ENCODE data around the gene RALGPS1. TPM values are rescaled to one million over a fixed set of nuclear protein-coding genes. Genes with fewer than 3 reads are reported as not detected.
A peak's percentile ranks its signal among the peaks of the same experiment; 100 is the strongest.

The RALGPS1 gene
- total and polyA plus RNA-seq, 2 of the 13 experiments (the other 11 are each of a cell fraction or from before 2014, with no cell fraction given), result 3.7 to 6.5 TPM

DNA sequence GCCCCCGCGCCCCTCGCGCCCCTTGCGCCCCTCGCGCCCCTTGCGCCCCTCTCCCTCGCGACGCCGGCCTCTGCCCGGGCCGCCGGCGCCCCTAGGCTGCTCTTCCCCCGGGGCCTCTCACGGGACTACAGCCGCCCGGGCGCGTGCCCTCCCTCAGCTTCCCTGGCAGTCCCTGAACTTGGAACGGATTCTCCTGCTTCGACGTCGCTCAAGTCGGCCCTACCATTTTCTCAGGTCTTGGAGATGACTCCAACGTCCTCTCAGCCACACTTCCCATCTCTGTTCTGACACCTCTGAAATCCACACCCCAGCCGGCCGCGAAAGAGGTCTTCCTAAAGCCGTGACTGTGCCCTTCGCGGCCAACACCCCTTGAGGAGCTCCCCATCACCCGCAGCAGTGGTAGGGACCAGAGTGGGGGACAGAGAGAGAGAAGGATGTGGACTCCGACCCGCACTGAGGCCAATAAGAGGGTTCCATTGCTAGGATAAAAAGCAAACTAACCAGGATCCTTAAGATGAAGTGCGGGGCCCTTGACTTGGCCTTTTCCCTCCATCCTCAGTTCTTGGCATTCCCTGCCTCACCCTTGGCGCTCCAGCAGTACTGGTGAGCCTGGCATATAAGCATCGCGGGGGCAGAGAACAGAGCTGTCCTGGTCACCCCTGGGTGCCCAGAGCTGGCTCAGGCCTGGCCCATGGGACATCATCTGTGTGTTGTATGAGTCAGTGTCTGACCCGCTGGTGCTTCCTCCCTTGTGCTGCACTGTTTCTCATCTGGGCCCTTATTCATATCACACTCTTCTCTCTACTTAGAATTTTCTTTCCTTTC lies 311.4 kb downstream of the RALGPS1 start (continued):
- no peak for TF ChIP-seq ZNF180 (CRISPR knock-in tag; IDR thresholded peaks at IDR 0.05; ENCODE audit: borderline replicate concordance, low read depth)
- TF ChIP-seq STAT5B (CRISPR knock-in tag; IDR thresholded peaks at IDR 0.05), result no peak
- TF ChIP-seq SRY (CRISPR knock-in tag; IDR thresholded peaks at IDR 0.05), result no peak
- TF ChIP-seq, protein P1, sequence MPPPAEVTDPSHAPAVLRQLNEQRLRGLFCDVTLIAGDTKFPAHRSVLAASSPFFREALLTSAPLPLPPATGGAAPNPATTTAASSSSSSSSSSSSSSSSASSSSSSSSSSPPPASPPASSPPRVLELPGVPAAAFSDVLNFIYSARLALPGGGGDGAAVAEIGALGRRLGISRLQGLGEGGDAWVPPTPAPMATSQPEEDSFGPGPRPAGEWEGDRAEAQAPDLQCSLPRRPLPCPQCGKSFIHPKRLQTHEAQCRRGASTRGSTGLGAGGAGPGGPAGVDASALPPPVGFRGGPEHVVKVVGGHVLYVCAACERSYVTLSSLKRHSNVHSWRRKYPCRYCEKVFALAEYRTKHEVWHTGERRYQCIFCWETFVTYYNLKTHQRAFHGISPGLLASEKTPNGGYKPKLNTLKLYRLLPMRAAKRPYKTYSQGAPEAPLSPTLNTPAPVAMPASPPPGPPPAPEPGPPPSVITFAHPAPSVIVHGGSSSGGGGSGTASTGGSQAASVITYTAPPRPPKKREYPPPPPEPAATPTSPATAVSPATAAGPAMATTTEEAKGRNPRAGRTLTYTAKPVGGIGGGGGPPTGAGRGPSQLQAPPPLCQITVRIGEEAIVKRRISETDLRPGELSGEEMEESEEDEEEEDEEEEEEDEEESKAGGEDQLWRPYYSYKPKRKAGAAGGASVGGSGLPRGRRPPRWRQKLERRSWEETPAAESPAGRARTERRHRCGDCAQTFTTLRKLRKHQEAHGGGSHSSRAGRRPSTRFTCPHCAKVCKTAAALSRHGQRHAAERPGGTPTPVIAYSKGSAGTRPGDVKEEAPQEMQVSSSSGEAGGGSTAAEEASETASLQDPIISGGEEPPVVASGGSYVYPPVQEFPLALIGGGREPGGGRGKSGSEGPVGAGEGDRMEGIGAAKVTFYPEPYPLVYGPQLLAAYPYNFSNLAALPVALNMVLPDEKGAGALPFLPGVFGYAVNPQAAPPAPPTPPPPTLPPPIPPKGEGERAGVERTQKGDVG (CRISPR knock-in tag; IDR thresholded peaks at IDR 0.05; ENCODE audit: borderline replicate concordance), result no peak

DNA sequence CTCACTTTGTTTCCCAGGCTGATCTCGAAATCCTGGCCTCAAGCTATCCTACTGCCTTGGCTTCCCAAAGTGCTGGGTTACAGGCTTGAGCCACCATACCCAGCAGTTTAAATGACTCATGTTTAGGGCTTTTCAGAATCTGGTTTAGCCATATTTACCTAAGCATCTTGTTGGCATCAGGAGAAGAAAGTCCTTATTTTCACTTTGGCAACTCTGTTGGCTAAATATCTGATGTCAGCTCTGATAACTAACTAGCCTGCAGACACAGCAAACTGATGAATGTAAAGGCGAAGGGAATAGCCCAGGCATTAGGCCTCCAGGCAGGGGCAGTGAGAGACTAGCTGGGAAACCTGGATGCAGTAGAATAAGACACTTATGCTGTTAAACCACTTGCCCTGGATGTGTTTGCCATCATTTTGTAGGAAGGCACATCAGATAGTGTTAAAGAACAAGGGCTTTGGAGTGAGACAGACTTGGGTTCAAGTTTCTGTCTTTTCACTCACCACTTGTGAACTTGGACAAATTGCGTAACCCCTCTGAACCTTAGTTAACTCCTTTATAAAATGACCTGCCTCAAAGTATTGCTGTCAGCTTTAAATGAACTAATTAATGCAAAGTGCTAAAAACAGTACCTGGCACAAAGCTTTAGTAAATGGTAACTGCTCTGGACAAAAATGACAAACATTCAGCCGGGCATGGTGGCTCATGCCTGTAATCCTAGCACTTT lies 315.3 kb downstream of the RALGPS1 start:
- no peaks in the 10 kb centered on the region for H3K9me3 ChIP-seq (ENCODE audit: low read length)
- H3K4me1 ChIP-seq (ENCODE audit: insufficient read depth, low read length), result peaks cover 11% of the 10 kb centered on the region
- intact Hi-C loops (cut with micrococcal nuclease; ENCODE audit: unreplicated experiment), result no loop called here
- WGBS (ENCODE audit: low lambda C conversion rate), result 98% methylated on average over 4 of the region's 4 CpGs
- no peaks in the 10 kb centered on the region for H4K20me1 ChIP-seq (ENCODE audit: insufficient read depth, low read length)
- TF ChIP-seq EHMT2 (IDR thresholded peaks at IDR 0.05; ENCODE audit: borderline replicate concordance, low read depth, low read length), result no peak
- TF ChIP-seq CEBPG (CRISPR knock-in tag; IDR thresholded peaks at IDR 0.05), result peak; percentile 49; the same call in 1 of the 2 replicates
- TF ChIP-seq ATM (IDR thresholded peaks at IDR 0.05; ENCODE audit: borderline replicate concordance), result no peak
- peak; percentile 82 for TF ChIP-seq CEBPB (IDR thresholded peaks at IDR 0.05; ENCODE audit: borderline replicate concordance, low read depth, low read length)
- in situ Hi-C loops (cut with HindIII; ENCODE audit: extremely low pct_ligation_motif_present, low pct_unique_long_range_greater_than_20kb), result no loop called here
- FAIRE-seq (no peak), ATAC-seq (no peak), DNase-seq (ENCODE audit: low spot score) (no peak)
- H3K4me2 ChIP-seq (ENCODE audit: low read depth, low read length), result no peak overlapping the region
- CTCF ChIA-PET (ENCODE audit: low intra/inter-chr PET ratio, low total read pairs), result no interaction called here
- no TSS peak for BruUV-seq (replicated peaks)
- H3K79me2 ChIP-seq (ENCODE audit: insufficient read depth, low read length), result no peaks in the 10 kb centered on the region
- POLR2A ChIA-PET, result no interaction called here
- no peak overlapping the region for H2AFZ ChIP-seq (ENCODE audit: low read length)
- no peak overlapping the region for H3K27ac ChIP-seq (ENCODE audit: extremely low read length, insufficient read depth, low read length)
- no peaks in the 10 kb centered on the region for H3K27me3 ChIP-seq (ENCODE audit: control insufficient read depth in 1 of 2, insufficient read depth in 2 of 2, low read length in 2 of 2)
- H3K4me3 ChIP-seq (replicated peaks in 1 of 3; ENCODE audit: insufficient read depth in 1 of 3, low read depth in 2 of 3, low read length in 3 of 3), result no peak overlapping the region
- H3K36me3 ChIP-seq (replicated peaks in 1 of 2; ENCODE audit: control insufficient read depth in 1 of 2, insufficient read depth in 2 of 2, low read length in 2 of 2), result no peaks in the 10 kb centered on the region
- no peak overlapping the region for H3K9ac ChIP-seq (ENCODE audit: insufficient read depth, low read depth, low read length)

Measured in HepG2 (cell line).